ENCODE measurements around the gene ZNF71. TPM values are rescaled to one million over a fixed set of nuclear protein-coding genes. Genes with fewer than 3 reads are reported as not detected.

The ZNF71 gene
- total and polyA plus RNA-seq, 9 donors = 6.3 to 8.6 (median 7.2) TPM

GRCh38 chr19:56577719-56578602 lies 17.1 kb upstream of the ZNF71 start:
- no peaks in the 10 kb centered on the region for H3K4me1 ChIP-seq (ENCODE audit: control insufficient read depth, insufficient read depth, low read length)
- WGBS (ENCODE audit: insufficient coverage) = 100% methylated on average over 5 of the region's 11 CpGs
- no peaks in the 10 kb centered on the region for H3K27me3 ChIP-seq (ENCODE audit: control insufficient read depth, insufficient read depth, low read length)
- H3K36me3 ChIP-seq (ENCODE audit: control insufficient read depth, insufficient read depth, low read length) = peaks cover 23% of the 10 kb centered on the region
- H3K9me3 ChIP-seq (replicated peaks; ENCODE audit: control insufficient read depth, low read depth, low read length) = peaks cover 73% of the 10 kb centered on the region
- no peak overlapping the region for H3K4me3 ChIP-seq (ENCODE audit: low read length)
- DNase-seq = no peak
- no peak overlapping the region for H3K27ac ChIP-seq (ENCODE audit: low read length)

DNA sequence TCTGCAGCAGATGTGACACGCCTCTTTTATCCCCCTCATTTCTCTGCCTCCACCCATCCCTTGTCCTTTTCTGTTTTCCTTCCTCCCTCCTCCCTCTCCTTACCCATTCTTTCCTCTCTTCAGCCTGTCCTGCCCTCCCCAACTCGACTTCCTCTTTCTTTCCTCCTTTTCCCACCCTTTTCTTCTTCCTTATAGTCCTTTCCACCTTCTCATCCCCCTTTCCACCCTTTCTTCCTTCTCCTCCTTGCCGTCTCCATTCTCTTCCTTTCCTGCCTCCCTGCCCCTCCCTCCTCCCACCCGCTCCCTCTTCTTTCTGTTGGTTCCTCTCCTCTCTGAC lies 688 bp upstream of the ZNF71 start:
- no peak for DNase-seq
- Histone ChIP-seq H3K4me3 (ENCODE audit: low read length) (no peak overlapping the region), H3K27me3 (ENCODE audit: control insufficient read depth, insufficient read depth, low read length) (no peaks in the 10 kb centered on the region), H3K9me3 (replicated peaks; ENCODE audit: control insufficient read depth, low read depth, low read length) (peaks cover 6% of the 10 kb centered on the region), H3K4me1 (ENCODE audit: control insufficient read depth, insufficient read depth, low read length) (peaks cover 10% of the 10 kb centered on the region), H3K27ac (ENCODE audit: low read length) (no peak overlapping the region), H3K36me3 (ENCODE audit: control insufficient read depth, insufficient read depth, low read length) (peaks cover 22% of the 10 kb centered on the region)
- WGBS (ENCODE audit: insufficient coverage) = 49% methylated on average over 4 of the region's 4 CpGs

DNA sequence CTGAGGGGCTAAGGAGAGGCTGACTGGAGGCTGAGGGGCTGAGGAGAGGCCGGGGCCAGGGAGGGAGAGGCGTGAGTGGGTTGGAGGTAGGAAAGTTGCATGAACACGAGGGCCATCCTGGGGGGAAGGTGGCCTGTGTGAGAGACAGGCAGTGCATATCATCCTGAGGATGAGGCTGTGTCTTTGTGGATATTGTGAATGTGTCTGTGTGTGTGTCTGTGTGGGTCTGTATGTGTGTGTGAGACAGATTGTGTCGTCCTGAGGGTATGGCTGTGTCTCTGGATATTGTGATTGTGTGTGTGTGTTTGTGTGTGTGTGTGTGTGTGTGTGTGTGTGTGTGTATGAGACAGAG lies 422 bp downstream of the ZNF71 start:
- Histone ChIP-seq H3K4me3 (ENCODE audit: low read length) (peak overlapping the region; percentile 91), H3K27ac (ENCODE audit: low read length) (peak overlapping the region; percentile 20), H3K36me3 (ENCODE audit: control insufficient read depth, insufficient read depth, low read length) (peaks cover 22% of the 10 kb centered on the region), H3K4me1 (ENCODE audit: control insufficient read depth, insufficient read depth, low read length) (peaks cover 10% of the 10 kb centered on the region), H3K27me3 (ENCODE audit: control insufficient read depth, insufficient read depth, low read length) (no peaks in the 10 kb centered on the region), H3K9me3 (replicated peaks; ENCODE audit: control insufficient read depth, low read depth, low read length) (peaks cover 5% of the 10 kb centered on the region)
- 0% methylated on average over 4 of the region's 4 CpGs for WGBS (ENCODE audit: insufficient coverage)
- no peak for DNase-seq

GRCh38 chr19:56596676-56597075 lies 1.6 kb downstream of the ZNF71 start:
- no peaks in the 10 kb centered on the region for H3K27me3 ChIP-seq (ENCODE audit: control insufficient read depth, insufficient read depth, low read length)
- 70% methylated on average over 2 of the region's 4 CpGs for WGBS (ENCODE audit: insufficient coverage)

DNA sequence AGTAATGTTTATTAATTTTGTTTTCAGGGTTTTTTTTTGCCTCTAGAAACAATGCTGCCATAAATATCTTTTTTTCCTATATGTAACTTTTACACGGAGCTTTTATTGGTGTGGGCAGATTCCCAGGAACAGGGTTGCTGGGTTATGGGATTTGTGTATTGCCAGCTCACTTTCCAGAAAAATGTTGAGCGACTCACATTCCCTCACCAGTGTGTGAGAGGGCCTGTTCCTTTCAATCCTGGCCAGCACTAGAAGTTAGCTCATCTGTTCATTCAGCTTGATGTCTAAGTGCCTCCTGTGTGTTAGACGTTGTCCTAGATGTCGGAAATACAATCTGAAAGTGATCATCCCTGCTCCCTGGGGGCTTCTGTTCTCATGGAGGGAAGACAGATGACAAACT lies 2.6 kb downstream of the ZNF71 start:
- no peak overlapping the region for H3K27ac ChIP-seq (ENCODE audit: low read length)
- peaks cover 10% of the 10 kb centered on the region for H3K4me1 ChIP-seq (ENCODE audit: control insufficient read depth, insufficient read depth, low read length)
- no peaks in the 10 kb centered on the region for H3K27me3 ChIP-seq (ENCODE audit: control insufficient read depth, insufficient read depth, low read length)
- H3K9me3 ChIP-seq (replicated peaks; ENCODE audit: control insufficient read depth, low read depth, low read length) = peaks cover 13% of the 10 kb centered on the region
- WGBS (ENCODE audit: insufficient coverage) = 80% methylated on average over 1 of the region's 4 CpGs
- no peak for DNase-seq
- H3K36me3 ChIP-seq (ENCODE audit: control insufficient read depth, insufficient read depth, low read length) = peaks cover 37% of the 10 kb centered on the region
- H3K4me3 ChIP-seq (ENCODE audit: low read length) = no peak overlapping the region

More at GRCh38 chr19:56596676-56597075, 1.6 kb downstream of the ZNF71 start:
- no peak for DNase-seq
- Histone ChIP-seq H3K36me3 (ENCODE audit: control insufficient read depth, insufficient read depth, low read length) (peaks cover 34% of the 10 kb centered on the region), H3K4me1 (ENCODE audit: control insufficient read depth, insufficient read depth, low read length) (peaks cover 10% of the 10 kb centered on the region), H3K9me3 (replicated peaks; ENCODE audit: control insufficient read depth, low read depth, low read length) (peaks cover 13% of the 10 kb centered on the region), H3K4me3 (ENCODE audit: low read length) (no peak overlapping the region), H3K27ac (ENCODE audit: low read length) (no peak overlapping the region)

DNA sequence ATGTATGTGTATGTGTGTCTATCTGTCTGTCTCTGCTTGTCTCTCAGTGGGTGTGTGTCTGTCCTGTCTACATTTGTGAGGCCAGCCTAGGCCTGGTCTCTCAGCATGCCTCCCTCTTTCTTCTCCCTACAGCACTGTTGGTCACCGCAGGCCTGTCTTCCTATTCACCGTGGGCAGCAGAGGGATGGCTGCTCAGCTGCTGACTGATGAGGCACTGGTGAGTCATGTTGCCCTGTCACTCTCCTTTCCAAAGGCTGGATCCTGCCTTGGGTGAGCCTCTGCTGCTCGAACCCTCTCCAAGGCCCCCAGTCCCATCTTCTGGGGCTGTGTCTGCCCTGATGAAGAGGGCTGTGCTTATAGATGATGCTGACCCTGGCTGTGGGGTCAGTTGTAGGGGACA lies 6.3 kb downstream of the ZNF71 start:
- peaks cover 47% of the 10 kb centered on the region for H3K36me3 ChIP-seq (ENCODE audit: control insufficient read depth, insufficient read depth, low read length)
- 100% methylated on average over 2 of the region's 3 CpGs for WGBS (ENCODE audit: insufficient coverage)

DNA sequence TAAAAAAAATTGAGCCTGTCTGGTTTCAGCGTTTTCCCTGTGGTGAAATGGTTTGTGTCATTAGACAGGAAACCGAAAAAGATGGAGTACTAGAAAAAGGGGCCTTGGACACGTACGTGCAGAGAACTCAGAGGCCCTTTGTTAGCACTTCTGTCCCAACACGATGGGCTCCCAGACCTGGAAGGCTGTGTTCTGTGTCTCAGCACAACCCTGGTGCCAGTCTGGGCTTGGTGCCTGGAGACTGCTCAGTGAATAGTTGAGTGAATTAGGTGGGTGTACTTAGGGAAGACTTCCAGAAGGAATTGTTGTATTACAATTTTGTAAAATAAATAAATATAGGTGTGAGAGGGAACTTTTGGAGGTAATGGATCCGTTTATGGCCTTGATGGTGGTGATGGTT lies 8.7 kb downstream of the ZNF71 start:
- no peaks in the 10 kb centered on the region for H3K27me3 ChIP-seq (ENCODE audit: control insufficient read depth, insufficient read depth, low read length)
- WGBS (ENCODE audit: insufficient coverage) = 81% methylated on average over 5 of the region's 6 CpGs
- peaks cover 34% of the 10 kb centered on the region for H3K36me3 ChIP-seq (ENCODE audit: control insufficient read depth, insufficient read depth, low read length)
- H3K4me3 ChIP-seq (ENCODE audit: low read length) = no peak overlapping the region
- no peaks in the 10 kb centered on the region for H3K4me1 ChIP-seq (ENCODE audit: control insufficient read depth, insufficient read depth, low read length)
- no peak for DNase-seq
- peaks cover 55% of the 10 kb centered on the region for H3K9me3 ChIP-seq (replicated peaks; ENCODE audit: control insufficient read depth, low read depth, low read length)
- H3K27ac ChIP-seq (ENCODE audit: low read length) = no peak overlapping the region

More for the DNA sequence above, 6.3 kb downstream of the ZNF71 start:
- H3K27me3 ChIP-seq (ENCODE audit: control insufficient read depth, insufficient read depth, low read length) = no peaks in the 10 kb centered on the region
- peaks cover 39% of the 10 kb centered on the region for H3K9me3 ChIP-seq (replicated peaks; ENCODE audit: control insufficient read depth, low read depth, low read length)
- H3K4me1 ChIP-seq (ENCODE audit: control insufficient read depth, insufficient read depth, low read length) = peaks cover 2% of the 10 kb centered on the region
- no peak for DNase-seq
- no peak overlapping the region for H3K4me3 ChIP-seq (ENCODE audit: low read length)
- no peak overlapping the region for H3K27ac ChIP-seq (ENCODE audit: low read length)

DNA sequence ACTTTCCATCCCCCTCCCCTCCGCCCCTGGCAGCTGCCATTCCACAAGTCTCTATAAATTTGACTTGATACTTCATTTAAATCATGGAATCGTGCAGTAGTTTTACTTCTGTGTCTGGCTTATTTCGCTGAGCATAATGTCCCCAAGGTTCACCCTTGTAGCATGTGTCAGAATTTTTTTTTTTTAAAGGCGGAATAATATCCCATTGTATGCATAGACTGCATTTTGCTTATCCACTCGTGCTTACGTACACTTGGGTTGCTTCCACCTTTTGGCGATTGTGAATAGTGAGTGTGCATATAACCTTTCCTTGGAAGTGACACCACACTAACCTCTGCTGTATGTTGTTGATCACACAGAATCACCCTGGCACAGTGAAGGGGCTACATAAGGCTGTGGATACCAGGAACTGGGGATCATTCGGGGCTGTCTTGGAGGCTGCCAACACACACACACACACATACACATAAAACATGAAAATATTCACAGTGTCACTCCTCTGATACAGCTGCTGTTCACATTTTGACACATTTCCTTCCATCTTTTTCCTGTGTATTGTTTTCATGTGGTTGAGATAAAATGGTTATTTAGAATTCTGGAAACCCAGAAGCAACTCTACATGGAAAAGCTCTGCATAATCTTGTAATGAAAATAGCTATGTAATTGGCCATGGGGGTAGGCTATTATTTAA lies 13.3 kb downstream of the ZNF71 start:
- H3K27ac ChIP-seq (ENCODE audit: low read length) = no peak overlapping the region
- H3K4me1 ChIP-seq (ENCODE audit: control insufficient read depth, insufficient read depth, low read length) = no peaks in the 10 kb centered on the region
- no peak overlapping the region for H3K4me3 ChIP-seq (ENCODE audit: low read length)
- no peak for DNase-seq
- H3K36me3 ChIP-seq (ENCODE audit: control insufficient read depth, insufficient read depth, low read length) = peaks cover 25% of the 10 kb centered on the region
- peaks cover 57% of the 10 kb centered on the region for H3K9me3 ChIP-seq (replicated peaks; ENCODE audit: control insufficient read depth, low read depth, low read length)
- H3K27me3 ChIP-seq (ENCODE audit: control insufficient read depth, insufficient read depth, low read length) = no peaks in the 10 kb centered on the region
- no CpG with 5 or more reads among the region's 8 CpGs for WGBS (ENCODE audit: insufficient coverage)

DNA sequence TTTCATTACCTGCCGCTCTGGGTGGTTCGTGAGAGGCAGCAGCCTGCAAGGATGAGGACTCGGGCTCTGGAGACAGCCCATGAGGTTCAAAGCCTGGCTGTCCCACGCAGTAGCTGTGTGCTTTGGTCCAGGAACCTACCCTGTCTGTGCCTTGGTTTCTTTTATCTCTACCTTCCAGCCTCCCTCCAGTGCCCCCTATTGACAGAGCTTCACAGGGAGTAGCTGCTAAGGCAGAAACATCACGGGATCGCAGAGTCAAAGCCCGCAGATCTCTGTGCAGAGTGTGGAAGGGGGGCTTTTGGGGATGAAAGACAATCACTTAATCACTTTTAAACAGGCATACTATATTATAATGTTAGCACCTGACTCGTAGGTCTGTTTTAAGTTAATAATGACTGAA lies 16.2 kb downstream of the ZNF71 start:
- H3K4me3 ChIP-seq (ENCODE audit: low read length) = no peak overlapping the region
- 65% methylated on average over 4 of the region's 8 CpGs for WGBS (ENCODE audit: insufficient coverage)
- no peak overlapping the region for H3K27ac ChIP-seq (ENCODE audit: low read length)
- no peak for DNase-seq
- H3K36me3 ChIP-seq (ENCODE audit: control insufficient read depth, insufficient read depth, low read length) = peaks cover 15% of the 10 kb centered on the region
- H3K9me3 ChIP-seq (replicated peaks; ENCODE audit: control insufficient read depth, low read depth, low read length) = peaks cover 35% of the 10 kb centered on the region
- no peaks in the 10 kb centered on the region for H3K27me3 ChIP-seq (ENCODE audit: control insufficient read depth, insufficient read depth, low read length)
- no peaks in the 10 kb centered on the region for H3K4me1 ChIP-seq (ENCODE audit: control insufficient read depth, insufficient read depth, low read length)

GRCh38 chr19:56612737-56613136 lies 17.6 kb downstream of the ZNF71 start:
- Histone ChIP-seq H3K27ac (ENCODE audit: low read length) (no peak overlapping the region), H3K27me3 (ENCODE audit: control insufficient read depth, insufficient read depth, low read length) (no peaks in the 10 kb centered on the region), H3K4me1 (ENCODE audit: control insufficient read depth, insufficient read depth, low read length) (no peaks in the 10 kb centered on the region), H3K4me3 (ENCODE audit: low read length) (no peak overlapping the region), H3K9me3 (replicated peaks; ENCODE audit: control insufficient read depth, low read depth, low read length) (peaks cover 28% of the 10 kb centered on the region), H3K36me3 (ENCODE audit: control insufficient read depth, insufficient read depth, low read length) (peaks cover 16% of the 10 kb centered on the region)
- WGBS (ENCODE audit: insufficient coverage) = 92% methylated on average over 2 of the region's 2 CpGs
- DNase-seq = no peak

Data from muscle of leg (tissue), 11 donors.